ENCODE results near the gene F7.
"Not testable (repeated sequence)": the region's sequence is repeated elsewhere in the genome, so short reads cannot be mapped to it uniquely, and the experiment has no call there.

Gene F7

GRCh38 chr13:113087923-113088690 lies 17.5 kb upstream of the F7 start:
- no peak for DNase-seq

DNA sequence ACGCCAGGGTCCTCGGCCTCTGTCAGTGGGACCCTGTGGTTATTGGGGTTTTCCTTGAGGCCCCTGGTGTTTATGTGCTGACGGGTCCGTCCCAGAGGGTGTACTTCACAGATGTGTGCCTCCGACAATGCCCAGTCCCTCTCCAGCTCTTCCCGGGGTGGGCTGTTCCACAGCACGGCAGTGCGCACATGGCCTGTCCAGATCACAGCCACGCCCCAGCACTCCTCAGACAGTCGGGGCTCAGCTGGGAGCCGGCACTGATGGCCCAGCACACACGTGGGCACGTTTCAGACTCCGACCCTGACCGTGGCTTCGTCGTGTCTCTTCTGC lies 16.9 kb upstream of the F7 start:
- DNase-seq: no peak

DNA sequence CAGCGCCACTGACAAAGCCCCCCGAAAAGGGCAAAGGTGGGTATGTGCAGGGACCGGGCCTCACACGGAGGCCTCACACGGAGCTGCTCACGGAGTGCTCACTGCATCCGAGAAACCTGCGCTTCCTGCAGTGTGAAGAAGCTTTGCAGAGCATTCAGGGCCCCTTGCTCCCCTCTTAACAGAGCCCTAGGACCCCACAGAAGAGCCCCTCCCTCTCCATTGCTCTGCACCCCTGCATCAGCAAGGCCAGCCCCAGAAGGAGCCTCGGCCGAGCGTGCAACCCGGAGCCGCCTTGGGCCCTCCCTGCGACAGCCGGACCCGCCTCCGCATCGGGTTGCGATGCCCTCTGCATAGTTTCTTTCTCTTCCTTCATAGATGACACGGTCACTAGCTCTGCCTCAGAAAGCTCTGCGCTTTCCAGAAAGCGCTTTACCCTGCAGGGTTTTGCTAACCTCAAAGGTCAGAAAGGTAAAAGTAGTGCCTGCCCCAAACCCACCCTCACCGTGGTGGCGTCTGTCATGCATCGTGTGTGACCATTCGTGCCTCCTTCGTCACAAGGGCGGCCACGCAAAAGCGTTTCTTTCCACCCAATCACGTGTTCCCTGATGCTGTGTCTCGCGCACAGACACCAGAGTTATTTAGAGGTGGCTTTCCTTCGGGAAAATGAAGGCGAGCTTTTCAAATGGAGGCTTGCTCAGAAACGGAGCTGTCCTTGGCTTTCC lies 15.7 kb upstream of the F7 start:
- no peak for DNase-seq

DNA sequence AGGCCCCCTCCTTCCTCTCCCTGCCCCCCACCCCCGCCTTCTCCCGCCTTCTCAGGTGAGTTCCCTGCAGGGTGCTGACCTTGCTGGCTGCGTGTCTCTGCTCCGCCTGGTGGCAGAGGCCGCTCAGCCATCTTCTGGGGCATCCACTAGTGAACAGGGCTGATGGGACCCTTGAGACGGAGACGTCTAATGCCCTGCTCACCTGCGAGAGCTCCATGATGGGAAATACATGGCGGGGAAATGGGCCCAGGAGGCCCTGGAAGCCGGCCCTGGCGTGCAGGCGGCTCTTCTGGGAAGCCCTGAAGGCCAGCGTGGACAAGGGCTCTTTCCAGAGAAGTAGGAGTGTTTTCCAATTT lies 15.2 kb upstream of the F7 start:
- no peak for DNase-seq

GRCh38 chr13:113090806-113091205 lies 14.8 kb upstream of the F7 start:
- no peak for DNase-seq

DNA sequence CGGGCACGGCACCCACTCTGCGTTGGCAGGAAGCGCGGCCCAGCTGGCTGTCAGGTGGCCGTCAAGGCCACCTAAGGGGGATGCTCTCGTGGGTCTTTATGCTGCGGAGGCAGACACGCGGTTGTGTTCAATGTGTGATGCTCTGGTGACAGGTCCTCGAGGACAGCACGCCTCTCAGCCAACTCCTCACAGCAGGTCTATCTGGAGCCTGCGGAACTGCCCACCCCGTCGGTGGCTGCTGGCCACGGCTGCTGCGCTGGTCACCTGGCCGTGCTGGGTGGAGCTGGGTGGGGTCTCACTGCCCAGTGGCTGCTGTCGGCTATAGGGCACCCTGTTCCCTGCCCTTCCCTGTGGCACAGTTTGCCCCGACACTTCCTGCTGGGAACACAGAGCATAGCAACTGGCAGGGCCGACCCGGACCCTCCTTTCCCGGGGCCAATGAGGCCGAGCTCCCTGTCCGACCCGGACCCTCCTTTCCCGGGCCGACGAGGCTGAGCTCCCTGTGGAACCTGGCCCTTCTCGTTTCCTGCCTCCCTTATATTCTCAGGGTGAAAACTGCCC lies 14.3 kb upstream of the F7 start:
- DNase-seq: no peak

DNA sequence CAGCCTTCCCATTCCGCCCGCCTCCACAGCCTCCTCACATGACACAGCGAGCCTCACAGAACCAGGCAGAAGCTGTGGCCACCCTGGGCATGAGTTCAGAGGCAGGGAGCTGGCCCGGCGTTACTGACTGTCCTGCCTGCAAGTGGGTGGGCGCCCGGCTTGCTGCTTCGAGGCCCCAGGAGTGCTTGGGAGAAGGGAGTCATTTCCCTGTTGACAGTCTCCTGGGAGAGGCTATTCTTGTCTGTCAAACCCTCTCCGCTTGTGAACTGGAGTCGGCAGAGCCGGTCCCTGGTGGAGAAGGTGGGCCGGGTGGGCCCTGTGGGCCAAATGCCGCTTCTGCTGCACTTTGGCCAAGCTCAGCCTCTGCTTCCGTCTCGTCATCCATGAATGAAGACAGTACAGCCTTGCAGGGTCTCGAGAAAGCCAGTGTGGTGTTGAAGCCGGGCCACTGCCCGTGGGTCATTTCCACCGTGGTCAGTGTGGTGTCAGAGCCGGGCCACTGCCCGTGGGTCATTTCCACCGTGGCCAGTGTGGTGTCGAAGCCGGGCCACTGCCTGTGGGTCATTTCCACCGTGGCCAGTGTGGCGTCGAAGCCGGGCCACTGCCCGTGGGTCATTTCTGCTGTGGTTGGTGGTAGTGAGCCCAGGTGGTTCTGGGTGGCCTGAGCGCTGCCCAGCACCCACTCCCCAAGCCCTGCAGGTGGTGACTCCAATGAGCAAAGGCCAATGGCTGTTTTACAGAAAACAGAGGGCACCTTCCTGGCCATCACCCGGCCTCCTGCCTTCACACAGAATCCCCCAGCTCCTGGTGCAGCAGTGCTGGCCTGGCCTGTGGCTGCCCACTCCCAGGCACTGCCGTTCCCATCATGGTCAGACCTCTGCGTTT lies 13.5 kb upstream of the F7 start:
- DNase-seq: no peak

GRCh38 chr13:113092776-113093579 lies 12.6 kb upstream of the F7 start:
- no peak for DNase-seq

- no peak for DNase-seq
These were observed 11.8 kb upstream of the F7 start for GRCh38 chr13:113093580-113094409.

DNA sequence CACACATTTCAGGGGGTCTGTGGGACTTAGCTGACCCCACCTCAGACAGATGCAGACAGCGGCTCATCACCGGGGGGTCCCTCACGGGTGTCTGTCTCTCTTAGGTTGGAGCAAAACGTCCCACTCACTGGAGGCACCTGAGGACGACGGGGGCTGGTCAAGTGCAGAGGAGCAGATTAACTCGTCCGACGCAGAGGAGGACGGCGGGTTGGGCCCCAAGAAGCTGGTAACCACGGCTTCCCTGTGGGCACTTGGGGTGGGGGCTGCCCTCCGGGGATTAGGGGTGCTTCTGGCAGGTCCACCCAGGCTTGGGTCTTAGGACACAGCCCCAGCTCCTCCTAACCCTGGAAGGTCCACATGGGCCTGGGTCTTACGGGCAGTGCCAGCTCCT lies 11.2 kb upstream of the F7 start:
- DNase-seq: no peak

DNA sequence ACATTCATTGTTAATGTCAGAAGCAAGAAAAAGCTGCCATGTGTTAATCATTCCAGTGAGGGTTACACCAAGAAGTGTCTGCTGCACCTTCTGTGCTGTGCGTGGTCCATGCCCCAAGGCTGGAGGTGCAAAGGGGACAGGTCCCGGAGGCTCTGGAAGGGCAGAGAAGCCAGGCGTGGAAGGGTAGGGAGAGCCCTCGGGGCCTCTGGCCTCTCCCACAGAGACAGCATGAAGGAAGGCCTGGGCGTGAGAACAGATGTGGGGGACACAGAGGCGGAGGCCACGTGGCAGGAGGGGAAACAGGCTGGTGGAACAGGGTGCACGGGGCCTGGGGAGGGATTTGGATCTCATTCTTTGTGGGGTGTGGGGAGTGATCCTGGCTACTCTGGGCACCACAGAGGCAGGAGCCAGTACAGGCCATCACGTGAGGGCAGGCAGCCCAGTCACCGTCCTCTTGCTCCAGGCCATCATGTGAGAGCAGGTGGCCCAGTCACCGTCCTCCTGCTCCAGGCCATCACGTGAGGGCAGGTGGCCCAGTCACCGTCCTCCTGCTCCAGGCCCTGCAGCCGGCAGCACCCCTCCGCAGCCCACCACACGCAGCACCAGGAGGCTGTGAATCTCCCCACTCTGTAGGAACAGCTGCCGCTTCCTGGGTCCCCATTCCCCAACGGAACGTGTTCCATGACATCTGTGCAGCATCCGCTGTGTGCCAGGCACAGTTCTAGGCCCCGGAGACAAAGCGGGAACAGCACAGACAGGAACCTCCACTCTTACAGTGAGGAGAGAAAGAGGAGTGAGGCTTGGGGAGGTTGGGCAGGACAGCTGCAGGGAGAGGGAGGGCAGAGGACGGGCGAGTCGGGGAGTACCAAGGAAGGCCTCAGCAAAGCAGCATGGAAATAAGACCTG lies 10.2 kb upstream of the F7 start:
- no peak for DNase-seq

DNA sequence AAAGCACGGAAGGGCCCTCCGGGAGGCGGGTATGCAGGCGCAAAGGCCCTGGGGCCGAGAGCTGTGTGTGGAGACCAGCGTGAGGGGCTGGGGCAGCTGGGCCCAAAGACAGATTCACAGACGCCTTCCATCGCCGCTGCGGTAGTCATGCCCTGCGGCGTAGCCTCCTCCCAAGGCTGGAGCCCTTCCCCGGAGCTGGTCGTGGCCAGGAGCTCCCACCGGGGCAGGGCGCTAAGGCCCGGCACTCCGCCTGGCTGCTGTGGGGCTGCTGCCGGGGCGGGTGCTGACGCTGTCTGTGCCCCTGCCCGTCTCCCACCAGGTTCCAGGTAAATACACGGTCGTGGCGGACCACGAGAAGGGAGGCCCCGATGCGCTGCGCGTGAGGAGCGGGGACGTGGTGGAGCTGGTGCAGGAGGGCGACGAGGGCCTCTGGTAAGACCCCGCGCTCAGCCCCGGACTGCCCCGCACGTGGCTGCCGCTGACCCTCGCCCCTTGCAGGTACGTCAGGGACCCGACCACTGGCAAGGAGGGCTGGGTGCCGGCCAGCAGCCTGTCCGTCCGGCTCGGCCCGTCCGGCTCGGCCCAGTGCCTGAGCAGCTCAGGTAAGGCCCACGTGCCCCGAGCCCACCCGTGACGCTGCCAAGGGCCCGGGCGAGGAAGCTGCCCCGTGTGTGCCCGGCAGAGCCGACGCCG lies 9.4 kb upstream of the F7 start:
- no peak for DNase-seq

- DNase-seq: no peak
These were observed 8.8 kb upstream of the F7 start for GRCh38 chr13:113096745-113097305.

DNA sequence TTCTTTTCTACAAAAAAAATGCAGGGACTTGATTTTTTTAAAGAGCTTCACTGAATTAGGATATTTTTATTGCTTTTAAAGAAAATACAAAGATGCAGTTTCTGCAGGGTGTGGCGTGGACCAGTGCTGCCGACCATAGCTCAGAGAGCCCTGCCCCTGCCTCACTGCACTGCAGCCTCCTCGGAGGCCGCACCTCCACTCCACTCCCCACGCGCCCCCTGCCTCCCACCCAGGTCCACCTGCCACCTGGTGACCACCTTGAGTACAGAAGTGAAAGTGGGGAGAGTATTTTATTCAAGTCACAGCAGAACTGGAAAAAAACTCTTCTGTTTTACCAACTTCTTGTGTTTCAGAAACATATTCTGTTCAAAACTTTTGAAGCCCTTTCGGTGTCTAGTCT lies 7.9 kb upstream of the F7 start:
- DNase-seq: no peak

GRCh38 chr13:113098162-113098732 lies 7.3 kb upstream of the F7 start:
- DNase-seq: no peak

GRCh38 chr13:113099142-113099541 lies 6.4 kb upstream of the F7 start:
- no peak for DNase-seq

DNA sequence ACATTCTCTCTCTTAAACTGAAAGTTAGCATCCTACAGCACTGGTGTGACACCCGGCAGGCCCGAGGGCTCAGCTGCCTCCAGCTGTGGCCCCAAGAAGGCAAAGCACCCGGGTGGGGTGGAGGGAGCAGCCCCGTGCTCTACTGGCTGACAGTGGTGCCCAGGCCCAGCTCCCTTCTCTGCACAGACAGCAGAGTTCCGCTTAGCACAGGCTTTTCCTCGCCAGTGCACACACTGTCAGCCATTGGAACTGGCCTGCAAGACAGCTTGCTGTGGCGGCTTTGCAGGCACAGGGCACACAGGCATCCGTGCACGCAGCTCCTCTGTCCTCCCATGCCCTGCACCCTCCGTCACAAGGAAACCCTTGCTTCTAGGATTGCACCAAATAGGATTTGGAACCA lies 3.3 kb upstream of the F7 start:
- DNase-seq: not testable (repeated sequence)

GRCh38 chr13:113102727-113103126 lies 2.9 kb upstream of the F7 start:
- no peak for DNase-seq

GRCh38 chr13:113103646-113104045 lies 1.9 kb upstream of the F7 start:
- no peak for DNase-seq
